Esophagus muscularis mucosa (tissue), 4 donors: ENCODE measurements around the gene SPTBN4. TPM values are rescaled to one million over a fixed set of nuclear protein-coding genes. Genes with fewer than 3 reads are reported as not detected.
A peak's percentile ranks its signal among the peaks of the same experiment; 100 is the strongest.

Experiments used
- DNase-seq: peaks from one replicate; pipeline ENCODE4 v3.0.0-alpha.2; 2017; ENCODE audit errors: extremely low spot score
- H3K27ac ChIP-seq, 4 donors: fragments of 200-600 bp; sonication (generic); replicated peaks in 1 of 4; 1 replicate in 3 of 4; 2 replicates in 1 of 4; pipeline ENCODE4 v1.5.1; 2016 to 2019; ENCODE audit warnings: mild to moderate bottlenecking in 1 of 4
- H3K27me3 ChIP-seq, 4 donors: fragments of 200-600 bp; sonication (generic); one replicate each; pipeline versions ENCODE4 v1.5.1 to v1.6.0; 2016 to 2019
- H3K36me3 ChIP-seq, 4 donors: fragments of 200-600 bp; sonication (generic); one replicate each; pipeline ENCODE4 v1.5.1; 2016 to 2019
- H3K4me1 ChIP-seq, 4 donors: fragments of 200-600 bp; sonication (generic); one replicate each; pipeline ENCODE4 v1.5.1; 2016 to 2019
- H3K4me3 ChIP-seq, 4 donors: fragments of 200-600 bp; sonication (generic); 1 replicate in 2 of 4; 2 replicates in 2 of 4; pipeline ENCODE4 v1.5.1; 2016 to 2019; ENCODE audit warnings: mild to moderate bottlenecking in 4 of 4, moderate library complexity in 1 of 4
- H3K9me3 ChIP-seq, 4 donors: fragments of 200-600 bp; sonication (generic); 1 replicate in 3 of 4; 2 replicates in 1 of 4; pipeline ENCODE4 v1.5.1; 2016 to 2019
- EP300 ChIP-seq: sonication (generic); formaldehyde crosslinking; IDR thresholded peaks from one replicate; pipeline ENCODE4 v1.6.1; 2017; ENCODE audit warnings: antibody characterized with exemption
- POLR2A ChIP-seq: fragments of 450-650 bp; IDR thresholded peaks from one replicate; pipeline ENCODE4 v1.6.1; 2017; ENCODE audit warnings: antibody characterized with exemption, moderate library complexity, mild to moderate bottlenecking, low read depth
- POLR2AphosphoS5 ChIP-seq, 2 donors: sonication (generic); formaldehyde crosslinking; IDR thresholded peaks; one replicate each; pipeline ENCODE4 v1.6.1; 2017; ENCODE audit warnings: antibody characterized with exemption in 2 of 2
- WGBS: methylation state at CpG from one replicate; pipeline ENCODE4 v1.1.5; 2018; 5-methylcytosine and 5-hydroxymethylcytosine counted together
- intact Hi-C: fragments of 100-400 bp; cut with DNase I; formaldehyde crosslinking; loops from one replicate; pipeline ENCODE4 v1.15.1; 2023
- total RNA-seq, 4 donors: library from RNA; depleted of rRNA; stranded (reverse); fragments of >200 nt; gene quantifications; one replicate each; pipeline versions ENCODE4 v1.1.0 to v1.2.1, GENCODE V29; 2016
- TF ChIP-seq, protein P1 (sequence below), 3 experiments: fragments of 200-600 bp in 2 of 3; fragments of 450-650 bp in 1 of 3; sonication (generic) in 2 of 3; IDR thresholded peaks; one replicate each; pipeline ENCODE4 v1.5.1; 2017 to 2019; ENCODE audit warnings: antibody characterized with exemption in 3 of 3, mild to moderate bottlenecking in 2 of 3, moderate library complexity in 1 of 3

Gene SPTBN4
- total RNA-seq, 4 donors from 2014 or later, result 2.1 to 6.4 (median 5.8) TPM

DNA sequence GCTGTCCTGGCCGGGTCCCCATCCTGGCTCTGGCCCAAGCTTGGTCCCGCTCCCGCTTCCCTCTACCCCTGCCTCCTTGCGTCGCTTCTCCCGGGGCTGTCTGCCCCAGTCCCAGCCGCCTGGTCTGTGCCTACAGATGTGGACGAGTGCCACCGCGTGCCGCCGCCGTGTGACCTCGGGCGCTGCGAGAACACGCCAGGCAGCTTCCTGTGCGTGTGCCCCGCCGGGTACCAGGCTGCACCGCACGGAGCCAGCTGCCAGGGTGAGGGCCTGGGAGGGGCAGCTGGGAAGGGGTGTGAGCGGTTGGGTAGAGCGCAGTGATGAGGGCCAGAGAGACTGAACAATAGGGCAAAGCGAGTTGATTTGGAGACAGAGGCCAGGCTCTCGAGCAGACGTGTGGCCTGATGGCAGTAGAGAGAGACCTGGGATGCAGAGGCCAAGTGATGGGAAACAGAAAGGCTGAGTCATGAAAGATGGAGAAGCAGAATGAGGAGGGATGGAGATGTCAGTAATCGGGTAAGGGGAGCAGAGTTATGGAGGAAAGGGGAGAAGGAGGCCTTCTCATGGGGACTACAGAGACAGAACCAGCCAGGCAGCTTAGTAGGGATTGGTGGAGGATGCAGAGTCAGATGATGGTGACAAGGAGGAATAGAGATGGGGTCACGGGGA lies 143.7 kb downstream of the SPTBN4 start:
- 59% methylated on average over 19 of the region's 29 CpGs for WGBS
- no peak for DNase-seq
- peaks cover 0 to 4% (median 0%) of the 10 kb centered on the region in 4 donors for H3K36me3 ChIP-seq
- intact Hi-C loops, result no loop called here
- TF ChIP-seq EP300 (no peak), POLR2AphosphoS5 (IDR thresholded peaks at IDR 0.05) (peak in 1 of 2 donors; percentile 16), POLR2A (no peak)
- TF ChIP-seq, protein P1, sequence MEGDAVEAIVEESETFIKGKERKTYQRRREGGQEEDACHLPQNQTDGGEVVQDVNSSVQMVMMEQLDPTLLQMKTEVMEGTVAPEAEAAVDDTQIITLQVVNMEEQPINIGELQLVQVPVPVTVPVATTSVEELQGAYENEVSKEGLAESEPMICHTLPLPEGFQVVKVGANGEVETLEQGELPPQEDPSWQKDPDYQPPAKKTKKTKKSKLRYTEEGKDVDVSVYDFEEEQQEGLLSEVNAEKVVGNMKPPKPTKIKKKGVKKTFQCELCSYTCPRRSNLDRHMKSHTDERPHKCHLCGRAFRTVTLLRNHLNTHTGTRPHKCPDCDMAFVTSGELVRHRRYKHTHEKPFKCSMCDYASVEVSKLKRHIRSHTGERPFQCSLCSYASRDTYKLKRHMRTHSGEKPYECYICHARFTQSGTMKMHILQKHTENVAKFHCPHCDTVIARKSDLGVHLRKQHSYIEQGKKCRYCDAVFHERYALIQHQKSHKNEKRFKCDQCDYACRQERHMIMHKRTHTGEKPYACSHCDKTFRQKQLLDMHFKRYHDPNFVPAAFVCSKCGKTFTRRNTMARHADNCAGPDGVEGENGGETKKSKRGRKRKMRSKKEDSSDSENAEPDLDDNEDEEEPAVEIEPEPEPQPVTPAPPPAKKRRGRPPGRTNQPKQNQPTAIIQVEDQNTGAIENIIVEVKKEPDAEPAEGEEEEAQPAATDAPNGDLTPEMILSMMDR (IDR thresholded peaks at IDR 0.05), result no peak
- peak overlapping the region; percentile 56 to 80 (median 67) for H3K27ac ChIP-seq
- peak overlapping the region; percentile 28 to 65 (median 42) for H3K4me3 ChIP-seq
- no peaks in the 10 kb centered on the region for H3K9me3 ChIP-seq
- H3K27me3 ChIP-seq, result peaks cover 1 to 32% (median 7%) of the 10 kb centered on the region in 4 donors
- peaks cover 32 to 72% (median 60%) of the 10 kb centered on the region in 4 donors for H3K4me1 ChIP-seq

DNA sequence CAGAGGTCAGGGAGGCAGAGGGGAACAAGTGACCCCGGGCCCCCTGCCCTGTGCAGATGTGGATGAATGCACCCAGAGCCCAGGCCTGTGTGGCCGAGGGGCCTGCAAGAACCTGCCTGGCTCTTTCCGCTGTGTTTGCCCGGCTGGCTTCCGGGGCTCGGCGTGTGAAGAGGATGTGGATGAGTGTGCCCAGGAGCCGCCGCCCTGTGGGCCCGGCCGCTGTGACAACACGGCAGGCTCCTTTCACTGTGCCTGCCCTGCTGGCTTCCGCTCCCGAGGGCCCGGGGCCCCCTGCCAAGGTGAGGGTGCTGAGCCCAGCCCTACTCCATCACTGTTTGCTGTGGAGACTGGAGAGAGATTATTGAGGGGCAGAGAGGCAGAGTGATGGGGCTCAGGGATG lies 144.3 kb downstream of the SPTBN4 start:
- WGBS, result 94% methylated on average over 6 of the region's 15 CpGs
- intact Hi-C loops, result no loop called here
- Histone ChIP-seq H3K4me1 (peaks cover 26 to 72% (median 57%) of the 10 kb centered on the region in 4 donors), H3K27ac (peak overlapping the region in 3 of 4 donors; percentile 59 to 80 (median 75)), H3K4me3 (no peak overlapping the region), H3K36me3 (peaks cover 0 to 4% (median 0%) of the 10 kb centered on the region in 4 donors), H3K27me3 (peaks cover 0 to 32% (median 6%) of the 10 kb centered on the region in 4 donors), H3K9me3 (no peaks in the 10 kb centered on the region)
- no peak for TF ChIP-seq POLR2AphosphoS5 (IDR thresholded peaks at IDR 0.05)
- TF ChIP-seq EP300, result no peak
- no peak for TF ChIP-seq POLR2A
- TF ChIP-seq, protein P1 (IDR thresholded peaks at IDR 0.05), result no peak
- DNase-seq, result no peak

DNA sequence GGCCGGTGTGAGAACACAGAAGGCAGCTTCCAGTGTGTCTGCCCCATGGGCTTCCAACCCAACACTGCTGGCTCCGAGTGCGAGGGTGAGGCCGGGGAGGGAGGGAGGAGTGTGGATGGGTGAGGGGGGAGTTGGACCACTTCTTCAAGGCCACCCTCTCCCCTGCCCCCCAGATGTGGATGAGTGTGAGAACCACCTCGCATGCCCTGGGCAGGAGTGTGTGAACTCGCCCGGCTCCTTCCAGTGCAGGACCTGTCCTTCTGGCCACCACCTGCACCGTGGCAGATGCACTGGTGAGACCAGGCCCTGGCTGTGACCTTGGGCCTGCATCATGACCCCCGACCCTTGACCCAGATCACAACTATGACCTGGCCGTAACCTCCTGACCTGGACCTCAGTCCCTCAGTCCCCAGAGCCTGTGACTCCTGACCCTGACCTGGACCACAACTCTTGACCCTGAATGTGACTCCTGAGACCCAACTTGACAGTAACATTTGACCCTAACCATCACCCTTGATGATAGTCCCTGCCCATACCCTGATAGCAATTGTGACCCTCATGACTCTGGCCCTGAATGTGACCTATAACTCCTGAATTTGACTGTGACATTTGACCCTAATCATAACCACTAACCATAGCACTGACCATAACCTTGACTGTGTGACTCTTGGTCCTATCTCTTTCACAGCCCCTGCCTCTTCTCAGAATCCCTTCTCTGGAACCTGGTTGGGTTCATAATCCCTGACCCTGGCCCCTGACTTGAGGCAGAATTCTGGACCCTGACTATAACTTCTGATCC lies 145.3 kb downstream of the SPTBN4 start:
- no peak overlapping the region for H3K4me3 ChIP-seq
- peaks cover 23 to 72% (median 54%) of the 10 kb centered on the region in 4 donors for H3K4me1 ChIP-seq
- no peak for DNase-seq
- peaks cover 0 to 10% (median 2%) of the 10 kb centered on the region in 4 donors for H3K36me3 ChIP-seq
- 99% methylated on average over 8 of the region's 10 CpGs for WGBS
- no peaks in the 10 kb centered on the region for H3K9me3 ChIP-seq
- peaks cover 0 to 30% (median 6%) of the 10 kb centered on the region in 4 donors for H3K27me3 ChIP-seq
- TF ChIP-seq POLR2AphosphoS5 (IDR thresholded peaks at IDR 0.05), result no peak
- no peak for TF ChIP-seq EP300
- no peak for TF ChIP-seq POLR2A
- TF ChIP-seq, protein P1 (IDR thresholded peaks at IDR 0.05), result no peak
- intact Hi-C loops, result no loop called here
- H3K27ac ChIP-seq, result peak overlapping the region in 1 of 4 donors; percentile 87

DNA sequence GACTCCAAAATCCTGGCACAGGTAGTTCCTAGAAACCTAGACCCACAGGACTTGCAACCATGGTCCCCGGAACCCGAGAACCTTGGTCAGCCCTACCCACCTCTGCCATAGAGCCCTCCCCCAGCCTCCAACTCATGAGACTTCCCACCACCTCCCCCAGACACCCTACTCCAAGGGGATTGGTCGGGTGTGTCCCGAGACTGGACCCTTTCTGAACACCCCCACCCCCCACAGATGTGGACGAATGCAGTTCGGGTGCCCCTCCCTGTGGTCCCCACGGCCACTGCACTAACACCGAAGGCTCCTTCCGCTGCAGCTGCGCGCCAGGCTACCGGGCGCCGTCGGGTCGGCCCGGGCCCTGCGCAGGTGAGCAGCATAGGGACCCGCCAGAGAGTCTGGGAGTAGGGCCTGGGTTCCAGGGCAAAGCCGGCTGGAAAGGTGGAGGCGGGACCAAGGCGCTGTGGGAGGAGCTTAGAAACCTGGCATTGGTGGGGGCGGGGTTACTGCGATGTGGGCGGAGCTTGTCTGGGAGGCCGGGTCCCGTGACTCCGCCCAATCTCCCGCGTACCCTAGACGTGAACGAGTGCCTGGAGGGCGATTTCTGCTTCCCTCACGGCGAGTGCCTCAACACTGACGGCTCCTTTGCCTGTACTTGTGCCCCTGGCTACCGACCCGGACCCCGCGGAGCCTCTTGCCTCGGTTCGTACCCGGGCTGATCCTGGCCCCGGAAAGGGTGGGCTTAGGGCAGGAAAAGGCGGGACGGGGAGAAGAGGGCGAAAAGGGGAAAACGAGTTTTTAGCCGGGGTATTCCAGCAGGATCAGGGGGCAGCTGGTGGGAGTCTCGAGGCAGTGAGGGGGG lies 146.3 kb downstream of the SPTBN4 start:
- Histone ChIP-seq H3K27me3 (peaks cover 0 to 26% (median 6%) of the 10 kb centered on the region in 4 donors), H3K9me3 (no peaks in the 10 kb centered on the region), H3K27ac (peak overlapping the region; percentile 78 to 91 (median 82)), H3K36me3 (peaks cover 0 to 14% (median 6%) of the 10 kb centered on the region in 4 donors), H3K4me1 (peaks cover 23 to 65% (median 50%) of the 10 kb centered on the region in 4 donors), H3K4me3 (peak overlapping the region; percentile 60 to 72 (median 60))
- no peak for DNase-seq
- TF ChIP-seq EP300, result no peak
- TF ChIP-seq, protein P1 (IDR thresholded peaks at IDR 0.05), result no peak
- TF ChIP-seq POLR2A, result no peak
- no peak for TF ChIP-seq POLR2AphosphoS5 (IDR thresholded peaks at IDR 0.05)
- intact Hi-C loops, result no loop called here
- 40% methylated on average over 47 of the region's 50 CpGs for WGBS
